Activated CD4-positive, alpha-beta T cell treated with anti-CD3 and anti-CD28 coated beads for 24 hours (primary cell): ENCODE data around the gene ADARB1.
A peak's percentile ranks its signal among the peaks of the same experiment; 100 is the strongest.
"Not testable (repeated sequence)": the region's sequence is repeated elsewhere in the genome, so short reads cannot be mapped to it uniquely, and the experiment has no call there.

Experiments
- DNase-seq, 2 donors: peaks; one replicate each; pipeline ENCODE4 v3.0.0-alpha.2; 2020; ENCODE audit warnings: low read depth in 2 of 2

ADARB1 gene

GRCh38 chr21:45134279-45135076 lies 60.1 kb downstream of the ADARB1 start:
- DNase-seq = no peak

GRCh38 chr21:45135122-45135521 lies 60.7 kb downstream of the ADARB1 start:
- DNase-seq = no peak

- no peak for DNase-seq
These were observed 61.5 kb downstream of the ADARB1 start for GRCh38 chr21:45135868-45136267.

- no peak for DNase-seq
These were observed 62.1 kb downstream of the ADARB1 start for GRCh38 chr21:45136500-45136899.

- peak; percentile 60 to 68 for DNase-seq
These were observed 62.7 kb downstream of the ADARB1 start for GRCh38 chr21:45136927-45137611.

GRCh38 chr21:45137612-45137937 lies 63.2 kb downstream of the ADARB1 start:
- DNase-seq = no peak

- peak; percentile 66 to 73 for DNase-seq
These were observed 64.0 kb downstream of the ADARB1 start for GRCh38 chr21:45138199-45139002.

GRCh38 chr21:45139003-45139360 lies 64.6 kb downstream of the ADARB1 start:
- not testable (repeated sequence) for DNase-seq

- DNase-seq = no peak
These were observed 65.1 kb downstream of the ADARB1 start for GRCh38 chr21:45139473-45139872.

- DNase-seq = peak; percentile 27 to 29
These were observed 66.1 kb downstream of the ADARB1 start for GRCh38 chr21:45140346-45140940.

GRCh38 chr21:45140944-45141343 lies 66.6 kb downstream of the ADARB1 start:
- DNase-seq = not testable (repeated sequence)

GRCh38 chr21:45141507-45141906 lies 67.1 kb downstream of the ADARB1 start:
- DNase-seq = no peak

- DNase-seq = no peak
These were observed 68.3 kb downstream of the ADARB1 start for GRCh38 chr21:45142469-45143308.

GRCh38 chr21:45143855-45144254 lies 69.5 kb downstream of the ADARB1 start:
- DNase-seq = no peak

GRCh38 chr21:45145146-45145545 lies 70.8 kb downstream of the ADARB1 start:
- DNase-seq = no peak

- not testable (repeated sequence) for DNase-seq
These were observed 71.5 kb downstream of the ADARB1 start for GRCh38 chr21:45145846-45146245.

GRCh38 chr21:45146306-45146705 lies 71.9 kb downstream of the ADARB1 start:
- DNase-seq = no peak

GRCh38 chr21:45146801-45147200 lies 72.4 kb downstream of the ADARB1 start:
- DNase-seq = no peak

- DNase-seq = no peak
These were observed 73.3 kb downstream of the ADARB1 start for GRCh38 chr21:45147473-45148315.

- DNase-seq = no peak
These were observed 74.1 kb downstream of the ADARB1 start for GRCh38 chr21:45148316-45148990.
